OCI-LY7 (cell line): ENCODE data around the gene ENOSF1.
"Not testable (repeated sequence)": the region's sequence is repeated elsewhere in the genome, so short reads cannot be mapped to it uniquely, and the experiment has no call there.

Source experiments
- CTCF ChIP-seq: fragments of 200-600 bp; sonication (generic); conservative IDR thresholded peaks from 2 replicates; pipeline ENCODE4 v1.5.1; 2014; ENCODE audit warnings: mild to moderate bottlenecking, antibody characterized with exemption, low read length, moderate library complexity, mixed read lengths
- EZH2phosphoT487 ChIP-seq: fragments of 200-600 bp; sonication (generic); IDR thresholded peaks from 2 replicates; pipeline ENCODE4 v1.6.1; 2018; ENCODE audit warnings: low read depth, borderline replicate concordance, mild to moderate bottlenecking, mixed run types, antibody characterized with exemption, low read length, moderate library complexity, mixed read lengths

GRCh38 chr18:759864-760263 is 47.4 kb upstream of the ENOSF1 start:
- not testable (repeated sequence) for TF ChIP-seq CTCF, EZH2phosphoT487
